CD14-positive monocyte (primary cell): ENCODE measurements around the gene PPM1F. TPM values are rescaled to one million over a fixed set of nuclear protein-coding genes. Genes with fewer than 3 reads are reported as not detected.

Experiments used
- DNase-seq, 3 donors: peaks; one replicate each; pipeline ENCODE4 v3.0.0-alpha.2; 2011 to 2022
- H2AFZ ChIP-seq: 2 replicates; pipeline ENCODE4 v1.6.0; 2012; ENCODE audit warnings: mild to moderate bottlenecking, low read depth, low read length, inconsistent platforms; ENCODE audit not compliant: insufficient read depth, poor library complexity, severe bottlenecking
- H3K27ac ChIP-seq, 2 donors: 1 replicate in 1 of 2; 2 replicates in 1 of 2; pipeline ENCODE4 v1.5.1; 2012 to 2013; ENCODE audit warnings: low read length in 2 of 2, control low read depth in 1 of 2, inconsistent platforms in 1 of 2, low read depth in 1 of 2, mild to moderate bottlenecking in 1 of 2
- H3K27me3 ChIP-seq, 2 donors: one replicate each; pipeline versions ENCODE4 v1.6.0 to v1.6.1; 2011 to 2013; ENCODE audit warnings: low read length in 2 of 2; ENCODE audit not compliant: control insufficient read depth in 2 of 2, insufficient read depth in 2 of 2
- H3K36me3 ChIP-seq, 2 donors: replicated peaks in 1 of 2; 1 replicate in 1 of 2; 2 replicates in 1 of 2; pipeline versions ENCODE4 v1.5.1 to v1.6.1; 2012 to 2013; ENCODE audit warnings: low read length in 2 of 2, control low read depth in 1 of 2, inconsistent platforms in 1 of 2, mild to moderate bottlenecking in 1 of 2; ENCODE audit not compliant: insufficient read depth in 2 of 2, control insufficient read depth in 1 of 2
- H3K4me1 ChIP-seq, 2 donors: 1 replicate in 1 of 2; 2 replicates in 1 of 2; pipeline versions ENCODE4 v1.5.1 to v1.6.1; 2012 to 2013; ENCODE audit warnings: low read length in 2 of 2, control low read depth in 1 of 2, inconsistent platforms in 1 of 2, mild to moderate bottlenecking in 1 of 2, moderate library complexity in 1 of 2; ENCODE audit not compliant: insufficient read depth in 2 of 2, control insufficient read depth in 1 of 2
- H3K4me2 ChIP-seq: replicated peaks from 2 replicates; pipeline ENCODE3; 2012; ENCODE audit warnings: low read length, moderate library complexity, mild to moderate bottlenecking; ENCODE audit not compliant: poor library complexity, severe bottlenecking; ENCODE audit errors: extremely low read depth
- H3K4me3 ChIP-seq, 3 experiments: fragments of 200-600 bp in 1 of 3; sonication (generic) in 1 of 3; replicated peaks in 1 of 3; 1 replicate in 2 of 3; 2 replicates in 1 of 3; pipeline ENCODE4 v1.5.1; 2011 to 2013; ENCODE audit warnings: low read length in 3 of 3, mild to moderate bottlenecking in 3 of 3, control low read depth in 2 of 3, low read depth in 2 of 3, inconsistent platforms in 1 of 3, moderate library complexity in 1 of 3
- H3K79me2 ChIP-seq: 2 replicates; pipeline ENCODE4 v1.6.0; 2012; ENCODE audit warnings: mild to moderate bottlenecking, control low read depth, inconsistent platforms, low read length, moderate library complexity; ENCODE audit not compliant: insufficient read depth
- H3K9ac ChIP-seq: 2 replicates; pipeline ENCODE4 v1.6.0; 2017; ENCODE audit warnings: low read length, mild to moderate bottlenecking; ENCODE audit not compliant: insufficient read depth, poor library complexity, severe bottlenecking
- H3K9me3 ChIP-seq, 2 donors: replicated peaks in 1 of 2; 1 replicate in 1 of 2; 2 replicates in 1 of 2; pipeline versions ENCODE4 v1.5.1 to v1.6.1; 2012 to 2013; ENCODE audit warnings: low read length in 2 of 2, control low read depth in 1 of 2; ENCODE audit not compliant: control insufficient read depth in 1 of 2, insufficient read depth in 1 of 2
- H4K20me1 ChIP-seq: 2 replicates; pipeline ENCODE4 v1.6.0; 2012; ENCODE audit warnings: mild to moderate bottlenecking, low read length, control low read depth, moderate library complexity; ENCODE audit not compliant: insufficient read depth
- H3K27ac Mint-ChIP-seq, 7 donors: one replicate each; pipeline ENCODE4 v1.8.0; 2020; ENCODE audit warnings: mild to moderate bottlenecking in 7 of 7, mixed read lengths in 7 of 7, moderate library complexity in 6 of 7, inconsistent platforms in 2 of 7
- H3K27me3 Mint-ChIP-seq, 3 donors: one replicate each; pipeline ENCODE4 v1.8.0; 2021 to 2022; ENCODE audit warnings: low read depth in 3 of 3, mild to moderate bottlenecking in 3 of 3, mixed read lengths in 3 of 3, moderate library complexity in 3 of 3, inconsistent platforms in 1 of 3
- H3K36me3 Mint-ChIP-seq, 2 donors: one replicate each; pipeline ENCODE4 v1.8.0; 2020; ENCODE audit warnings: mixed read lengths in 2 of 2, inconsistent platforms in 1 of 2, mild to moderate bottlenecking in 1 of 2
- H3K4me1 Mint-ChIP-seq: one replicate; pipeline ENCODE4 v1.8.0; 2020; ENCODE audit warnings: mild to moderate bottlenecking, mixed read lengths
- H3K4me3 Mint-ChIP-seq, 2 donors: one replicate each; pipeline ENCODE4 v1.8.0; 2020; ENCODE audit warnings: mild to moderate bottlenecking in 2 of 2, mixed read lengths in 2 of 2, moderate library complexity in 1 of 2
- H3K9me3 Mint-ChIP-seq, 7 donors: one replicate each; pipeline ENCODE4 v1.8.0; 2020 to 2022; ENCODE audit warnings: mixed read lengths in 7 of 7, mild to moderate bottlenecking in 6 of 7, moderate library complexity in 6 of 7, inconsistent platforms in 2 of 7
- WGBS: methylation state at CpG from one replicate; pipeline ENCODE4 v1.1.5; 2013; ENCODE audit warnings: missing lambda C conversion rate; ENCODE audit not compliant: insufficient coverage; 5-methylcytosine and 5-hydroxymethylcytosine counted together
- intact Hi-C, 2 donors: fragments of 100-400 bp; cut with micrococcal nuclease; formaldehyde crosslinking; loops; one replicate each; pipeline versions ENCODE4 v1.15.0 to v1.15.1; 2023
- polyA plus RNA-seq, 3 donors: library from polyadenylated mRNA; depleted of rRNA in 1 of 3; unstranded in 2 of 3; stranded (reverse) in 1 of 3; fragments of 300-500 nt in 2 of 3; fragments of >200 nt in 1 of 3; fragmentation: Illumina TruSeq in 2 of 3; gene quantifications; 1 replicate in 2 of 3; 2 replicates in 1 of 3; pipeline ENCODE4 v1.2.3, GENCODE V29; 2012 to 2021
- TF ChIP-seq, protein P1 (sequence below): fragments of 200-600 bp; IDR thresholded peaks from one replicate; pipeline ENCODE4 v1.8.0; 2022; ENCODE audit warnings: antibody characterized with exemption, mild to moderate bottlenecking

Gene PPM1F
- polyA plus RNA-seq, 3 donors, result 28.8 to 95.0 (median 37.2) TPM

DNA sequence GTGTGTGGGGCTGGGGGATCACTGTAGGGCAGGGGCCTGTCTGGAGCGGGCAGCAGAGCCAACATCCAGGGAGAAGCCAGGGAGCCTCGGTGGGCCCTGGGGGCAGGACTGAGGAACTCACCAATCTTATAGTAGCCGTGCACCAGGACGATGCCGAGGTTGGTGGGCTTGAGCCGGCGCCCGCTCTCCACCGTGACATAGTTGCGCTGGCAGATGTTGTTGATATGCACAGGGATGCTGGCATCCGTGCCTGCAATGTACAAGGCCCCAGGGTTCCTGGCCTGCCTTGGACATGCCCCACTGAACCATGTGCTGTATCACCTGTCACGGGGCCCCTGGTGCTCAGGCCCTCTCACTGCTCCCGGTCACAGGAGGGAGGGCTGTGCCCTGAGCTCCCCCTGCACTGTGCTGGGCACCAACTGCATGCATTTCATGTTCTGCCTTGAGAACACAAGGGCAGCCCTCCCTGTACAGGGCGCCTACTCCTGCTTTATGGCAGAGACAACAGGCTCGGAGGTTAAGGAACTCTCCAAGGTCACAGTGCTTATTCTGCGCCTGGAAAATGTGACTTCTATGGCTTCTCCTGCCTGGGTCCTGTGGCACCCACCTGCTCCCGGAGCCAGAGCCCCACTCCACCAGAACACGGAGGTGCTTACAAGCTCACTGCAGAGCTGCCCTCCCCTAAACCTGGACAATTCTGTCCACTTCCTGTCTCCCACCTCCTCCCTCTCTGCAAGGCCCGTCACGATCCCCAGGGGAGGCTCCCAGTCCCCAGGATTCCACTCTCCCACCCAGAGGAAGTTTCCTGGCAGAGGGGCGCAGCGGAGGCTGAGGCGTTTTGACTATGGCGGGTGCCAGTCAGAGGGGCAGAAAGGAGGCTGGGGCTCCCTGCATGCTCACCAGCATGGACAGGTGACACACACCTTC is 7.8 kb upstream of the PPM1F start:
- intact Hi-C loops, result no loop called here

DNA sequence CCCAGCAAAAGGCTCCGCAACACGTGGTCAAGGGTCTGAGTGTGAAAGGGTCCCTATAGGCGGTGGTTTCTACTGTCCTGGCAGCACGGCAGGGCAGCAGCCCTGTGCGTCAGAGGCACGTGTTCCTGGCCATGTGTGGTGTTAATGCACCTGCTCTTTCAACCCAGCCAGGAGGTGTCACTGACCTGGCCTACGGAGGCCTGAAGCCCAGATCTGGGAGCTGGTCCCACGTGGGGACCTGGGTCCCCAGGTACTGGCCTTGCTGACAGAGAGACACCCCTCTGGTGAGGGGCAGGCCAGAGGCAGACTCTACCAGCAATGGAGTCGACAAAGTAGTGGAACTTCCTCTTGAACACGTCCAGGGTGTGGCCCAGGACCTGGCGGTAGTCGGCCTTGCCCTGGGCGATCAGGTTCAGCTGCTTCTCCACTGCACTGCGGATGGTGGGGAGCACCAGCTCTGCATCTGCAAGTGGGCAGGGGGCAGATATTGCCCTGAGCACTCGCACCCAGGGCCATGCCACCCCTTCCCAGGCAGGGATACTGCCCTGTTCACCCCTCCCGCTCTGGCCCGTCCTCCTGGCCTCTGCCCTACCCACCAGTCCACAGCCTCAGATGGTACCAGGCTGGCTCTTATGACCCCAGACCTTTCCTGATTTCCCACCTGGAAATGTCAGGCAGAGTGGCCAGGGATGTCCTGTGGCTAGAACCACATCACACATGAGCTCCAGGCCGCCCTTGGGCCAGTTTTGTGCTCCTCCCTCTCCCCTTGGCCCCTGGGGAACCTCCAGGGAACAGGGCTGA is 6.8 kb upstream of the PPM1F start:
- TF ChIP-seq, protein P1, sequence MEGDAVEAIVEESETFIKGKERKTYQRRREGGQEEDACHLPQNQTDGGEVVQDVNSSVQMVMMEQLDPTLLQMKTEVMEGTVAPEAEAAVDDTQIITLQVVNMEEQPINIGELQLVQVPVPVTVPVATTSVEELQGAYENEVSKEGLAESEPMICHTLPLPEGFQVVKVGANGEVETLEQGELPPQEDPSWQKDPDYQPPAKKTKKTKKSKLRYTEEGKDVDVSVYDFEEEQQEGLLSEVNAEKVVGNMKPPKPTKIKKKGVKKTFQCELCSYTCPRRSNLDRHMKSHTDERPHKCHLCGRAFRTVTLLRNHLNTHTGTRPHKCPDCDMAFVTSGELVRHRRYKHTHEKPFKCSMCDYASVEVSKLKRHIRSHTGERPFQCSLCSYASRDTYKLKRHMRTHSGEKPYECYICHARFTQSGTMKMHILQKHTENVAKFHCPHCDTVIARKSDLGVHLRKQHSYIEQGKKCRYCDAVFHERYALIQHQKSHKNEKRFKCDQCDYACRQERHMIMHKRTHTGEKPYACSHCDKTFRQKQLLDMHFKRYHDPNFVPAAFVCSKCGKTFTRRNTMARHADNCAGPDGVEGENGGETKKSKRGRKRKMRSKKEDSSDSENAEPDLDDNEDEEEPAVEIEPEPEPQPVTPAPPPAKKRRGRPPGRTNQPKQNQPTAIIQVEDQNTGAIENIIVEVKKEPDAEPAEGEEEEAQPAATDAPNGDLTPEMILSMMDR, result no peak
- Mint-ChIP-seq H3K4me1 (peaks cover 3% of the 10 kb centered on the region), H3K27me3 (no peaks in the 10 kb centered on the region), H3K27ac (peak overlapping the region in 4 of 7 donors; percentile 35 to 64 (median 45)), H3K36me3 (peaks cover 42 to 61% of the 10 kb centered on the region in 2 donors), H3K9me3 (no peaks in the 10 kb centered on the region), H3K4me3 (no peak overlapping the region)
- H3K9me3 ChIP-seq, result no peaks in the 10 kb centered on the region
- peaks cover 61 to 67% of the 10 kb centered on the region in 2 donors for H3K36me3 ChIP-seq
- H4K20me1 ChIP-seq, result no peaks in the 10 kb centered on the region
- 79% methylated on average over 17 of the region's 18 CpGs for WGBS
- H2AFZ ChIP-seq, result no peak overlapping the region
- intact Hi-C loops, result no loop called here
- no peaks in the 10 kb centered on the region for H3K27me3 ChIP-seq
- DNase-seq, result no peak
- no peaks in the 10 kb centered on the region for H3K79me2 ChIP-seq
- no peak overlapping the region for H3K4me2 ChIP-seq
- no peak overlapping the region for H3K4me3 ChIP-seq
- H3K9ac ChIP-seq, result no peak overlapping the region
- no peaks in the 10 kb centered on the region for H3K4me1 ChIP-seq
- H3K27ac ChIP-seq, result peak overlapping the region in 1 of 2 donors; percentile 31

More for the DNA sequence above, 7.8 kb upstream of the PPM1F start:
- Histone ChIP-seq H3K27ac (no peak overlapping the region), H3K36me3 (peaks cover 70 to 77% of the 10 kb centered on the region in 2 donors), H3K4me3 (no peak overlapping the region), H2AFZ (no peak overlapping the region), H3K4me2 (no peak overlapping the region), H3K27me3 (no peaks in the 10 kb centered on the region), H4K20me1 (no peaks in the 10 kb centered on the region), H3K9me3 (no peaks in the 10 kb centered on the region), H3K79me2 (no peaks in the 10 kb centered on the region), H3K9ac (no peak overlapping the region), H3K4me1 (no peaks in the 10 kb centered on the region)
- Mint-ChIP-seq H3K27ac (peak overlapping the region in 2 of 7 donors; percentile 32 to 63), H3K4me1 (peaks cover 3% of the 10 kb centered on the region), H3K4me3 (no peak overlapping the region), H3K36me3 (peaks cover 51 to 71% of the 10 kb centered on the region in 2 donors), H3K9me3 (no peaks in the 10 kb centered on the region), H3K27me3 (no peaks in the 10 kb centered on the region)
- no peak for DNase-seq
- 95% methylated on average over 24 of the region's 24 CpGs for WGBS
- TF ChIP-seq, protein P1, result no peak
